Measurements from ENCODE around the gene OPRM1.
"Not testable (repeated sequence)": the region's sequence is repeated elsewhere in the genome, so short reads cannot be mapped to it uniquely, and the experiment has no call there.

Gene OPRM1

DNA sequence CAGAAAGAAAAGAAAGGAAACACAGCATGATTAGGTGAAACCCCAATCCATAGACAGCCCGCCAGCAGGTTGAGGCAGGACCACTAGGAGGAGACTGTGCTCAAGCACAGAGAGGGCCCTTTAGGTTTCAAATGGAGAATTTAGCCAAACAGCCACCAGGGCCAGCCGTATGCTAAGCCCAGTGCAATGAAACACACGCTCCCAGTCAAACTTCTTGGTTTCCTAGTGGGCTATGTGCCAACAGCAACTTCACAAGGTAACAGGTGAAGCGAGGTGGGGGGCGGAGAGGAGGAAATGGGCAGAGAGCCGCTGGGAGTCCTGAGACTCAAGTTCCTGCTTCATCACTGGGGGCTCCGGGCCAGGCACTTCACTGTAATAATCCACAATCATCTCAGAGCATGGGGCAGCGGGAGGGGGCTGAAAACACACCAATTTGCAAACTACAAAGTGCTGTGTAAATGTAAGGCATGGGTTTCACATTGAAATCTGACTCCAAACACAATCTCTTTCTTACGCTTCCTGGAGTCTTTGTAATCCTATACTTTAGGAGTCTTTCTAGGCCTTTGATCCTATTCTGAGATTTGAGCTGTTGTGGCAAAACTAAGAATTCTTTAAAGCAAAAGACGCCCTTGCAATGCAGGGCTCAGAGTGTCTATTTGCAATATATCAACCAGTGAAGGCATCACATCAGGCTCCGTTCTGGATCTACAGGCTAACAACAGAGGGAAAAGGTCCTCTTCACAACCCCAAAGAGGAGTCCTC, 117.3 kb downstream of the OPRM1 start:
- DNase-seq = no peak

DNA sequence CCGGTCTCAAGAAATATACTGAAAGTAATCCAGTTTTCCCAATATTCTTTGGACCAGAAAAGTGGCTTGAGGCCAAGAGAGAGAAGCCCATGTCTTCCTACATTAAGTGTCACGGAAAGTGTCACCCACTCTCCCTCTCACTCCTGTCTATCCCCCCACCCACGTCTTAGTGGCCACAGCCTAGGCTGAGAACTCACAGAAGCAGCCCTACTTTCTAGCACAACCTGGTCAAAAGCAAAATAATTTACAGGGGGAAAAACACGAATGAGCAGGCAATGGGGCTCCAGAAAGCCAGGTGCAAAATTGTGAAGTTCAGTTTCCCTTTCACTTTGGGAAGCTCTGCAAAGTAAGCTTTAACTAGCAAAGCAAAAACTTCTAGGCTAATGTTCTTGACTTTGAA, 118.0 kb downstream of the OPRM1 start:
- DNase-seq = no peak

DNA sequence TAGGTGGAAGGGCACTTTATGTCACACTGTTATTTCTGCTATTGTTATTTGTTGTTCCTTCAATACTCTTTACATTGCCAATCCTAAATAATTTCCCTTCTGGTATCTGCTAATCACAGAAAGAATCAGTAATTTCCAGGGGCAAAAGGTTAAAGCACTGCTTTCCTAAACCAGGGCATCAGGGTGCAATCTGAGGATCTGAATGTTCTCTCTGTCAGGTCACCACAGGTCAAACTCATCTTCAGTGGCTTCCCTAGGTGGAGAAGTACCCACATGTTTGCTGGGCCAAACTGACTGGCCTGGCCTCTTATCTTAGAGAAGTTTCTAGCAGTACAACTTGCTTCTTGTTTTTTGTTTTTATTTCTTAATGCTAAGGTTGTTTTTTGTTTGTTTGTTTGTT, 118.7 kb downstream of the OPRM1 start:
- no peak for DNase-seq

GRCh38 chr6:154159126-154159525, 120.1 kb downstream of the OPRM1 start:
- DNase-seq = no peak

GRCh38 chr6:154161689-154162088, 122.6 kb downstream of the OPRM1 start:
- no peak for DNase-seq

GRCh38 chr6:154164397-154164796, 125.4 kb downstream of the OPRM1 start:
- peak; percentile 1 for DNase-seq

DNA sequence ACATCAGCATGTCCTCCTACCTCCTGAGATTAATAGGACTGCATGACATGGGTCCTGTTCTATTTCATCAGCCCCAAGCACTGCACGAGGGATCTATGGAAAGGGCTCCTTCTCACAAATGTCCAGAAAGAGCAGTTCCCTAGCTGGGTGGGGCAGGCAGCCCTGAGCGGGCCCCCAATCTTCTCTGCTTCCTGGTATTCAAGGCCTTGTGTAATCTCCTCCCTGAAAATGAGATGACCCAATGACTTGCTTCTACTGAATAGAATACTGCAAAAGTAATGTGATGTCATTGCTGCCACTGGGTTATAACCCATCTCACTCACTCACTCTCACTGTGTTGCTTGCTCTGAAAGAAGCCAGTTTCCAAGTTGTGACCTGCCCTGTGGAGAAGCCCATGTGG, 126.4 kb downstream of the OPRM1 start:
- DNase-seq = no peak

GRCh38 chr6:154166140-154166539, 127.1 kb downstream of the OPRM1 start:
- DNase-seq = no peak

GRCh38 chr6:154167126-154167525, 128.1 kb downstream of the OPRM1 start:
- no peak for DNase-seq

DNA sequence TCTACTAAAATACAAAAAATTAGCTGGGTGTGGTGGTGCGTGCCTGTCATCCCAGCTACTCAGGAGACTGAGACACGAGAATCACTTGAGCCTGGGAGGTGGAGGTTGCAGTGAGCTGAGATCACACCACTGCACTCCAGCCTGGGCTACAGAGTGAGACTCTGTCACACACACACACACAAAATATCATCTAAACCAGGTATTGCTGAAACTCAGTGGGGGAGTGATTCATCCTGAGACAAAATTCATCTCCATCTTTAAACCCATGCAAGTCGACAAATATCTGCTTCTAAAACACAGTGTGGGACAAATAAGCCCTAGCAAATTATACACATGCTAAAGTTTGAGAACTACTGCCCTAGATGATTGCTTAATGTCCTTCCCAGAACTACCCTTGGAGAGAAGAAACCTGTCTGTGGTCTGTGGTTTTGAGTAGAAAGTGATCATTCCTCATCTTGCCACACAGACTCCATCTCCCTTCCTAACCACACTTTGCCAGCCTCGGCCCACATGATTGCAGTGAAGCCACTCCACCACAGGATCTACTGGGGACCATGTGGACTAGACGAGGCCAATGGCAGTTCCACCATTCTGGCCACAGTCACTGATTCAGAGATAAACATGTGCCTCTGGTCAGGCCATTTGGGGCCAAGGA, 130.3 kb downstream of the OPRM1 start:
- no peak for DNase-seq

DNA sequence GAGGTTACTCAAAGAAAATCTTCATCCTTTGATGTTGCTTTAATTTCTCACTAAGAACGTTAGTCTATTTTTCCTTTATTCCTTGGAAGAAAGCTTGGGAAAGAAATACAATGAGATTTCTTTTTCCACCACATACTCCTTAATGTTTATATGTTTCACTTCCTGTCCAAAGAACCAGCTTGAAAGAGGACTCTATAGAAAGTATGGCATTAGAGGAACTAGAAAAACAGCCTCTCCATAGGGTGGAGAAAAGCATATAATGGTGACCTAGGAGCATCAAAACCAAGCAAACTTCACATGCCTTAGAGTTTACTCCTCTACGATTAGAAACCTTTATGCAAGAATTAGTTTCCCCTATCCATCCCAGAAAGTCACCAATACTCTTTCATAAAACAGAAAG, 131.1 kb downstream of the OPRM1 start:
- DNase-seq = no peak

- DNase-seq = not testable (repeated sequence)
These were observed 133.4 kb downstream of the OPRM1 start for GRCh38 chr6:154172393-154172792.

DNA sequence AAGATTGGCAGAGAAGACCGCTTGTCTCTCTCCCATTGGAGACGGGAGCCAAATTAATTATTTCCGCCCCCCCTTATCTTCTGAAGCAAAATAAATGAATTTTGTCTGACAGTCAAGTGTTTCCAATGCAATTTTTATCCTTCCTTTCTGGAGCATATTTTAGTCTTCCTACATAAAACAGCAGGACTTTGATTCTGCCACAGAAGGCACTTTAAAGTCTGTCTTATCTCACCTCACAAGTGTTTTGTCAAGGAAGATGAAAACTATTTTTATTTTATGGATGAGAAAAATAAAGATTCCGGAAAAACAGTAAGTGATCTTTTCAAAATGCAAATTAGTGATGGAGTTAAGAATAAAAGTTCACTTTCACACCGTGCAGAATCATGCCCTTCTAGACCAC, 140.4 kb downstream of the OPRM1 start:
- no peak for DNase-seq

- no peak for DNase-seq
These were observed 148.2 kb downstream of the OPRM1 start for GRCh38 chr6:154187203-154187602.

GRCh38 chr6:154187714-154188113, 148.7 kb downstream of the OPRM1 start:
- DNase-seq = no peak

- no peak for DNase-seq
These were observed 157.4 kb downstream of the OPRM1 start for GRCh38 chr6:154196333-154196885.

- DNase-seq = no peak
These were observed 158.3 kb downstream of the OPRM1 start for GRCh38 chr6:154197196-154197860.

GRCh38 chr6:154201688-154202087, 162.6 kb downstream of the OPRM1 start:
- not testable (repeated sequence) for DNase-seq

- no peak for DNase-seq
These were observed 163.3 kb downstream of the OPRM1 start for GRCh38 chr6:154202339-154202738.

DNA sequence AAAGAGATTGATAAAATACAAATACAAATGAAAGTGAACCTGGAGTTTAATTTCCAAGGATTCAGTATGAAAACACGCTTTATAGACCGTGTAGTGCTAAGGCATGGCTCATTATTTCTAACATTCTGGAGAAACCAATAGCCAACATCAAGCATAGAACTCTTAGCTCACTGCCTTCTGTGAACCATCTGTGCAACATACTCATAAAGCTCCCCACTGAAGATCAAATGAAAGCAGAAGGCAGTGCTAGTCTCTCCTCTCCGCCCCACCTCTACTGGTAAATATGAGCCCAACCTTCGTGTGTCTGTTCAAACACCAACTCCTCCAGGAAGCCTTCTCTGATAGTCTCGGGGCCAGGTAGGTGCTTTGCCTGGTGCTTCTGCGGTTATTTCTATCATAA, 163.9 kb downstream of the OPRM1 start:
- no peak for DNase-seq

- DNase-seq = no peak
These were observed 167.1 kb downstream of the OPRM1 start for GRCh38 chr6:154206141-154206540.

GRCh38 chr6:154206996-154207395, 168.0 kb downstream of the OPRM1 start:
- no peak for DNase-seq

DNA sequence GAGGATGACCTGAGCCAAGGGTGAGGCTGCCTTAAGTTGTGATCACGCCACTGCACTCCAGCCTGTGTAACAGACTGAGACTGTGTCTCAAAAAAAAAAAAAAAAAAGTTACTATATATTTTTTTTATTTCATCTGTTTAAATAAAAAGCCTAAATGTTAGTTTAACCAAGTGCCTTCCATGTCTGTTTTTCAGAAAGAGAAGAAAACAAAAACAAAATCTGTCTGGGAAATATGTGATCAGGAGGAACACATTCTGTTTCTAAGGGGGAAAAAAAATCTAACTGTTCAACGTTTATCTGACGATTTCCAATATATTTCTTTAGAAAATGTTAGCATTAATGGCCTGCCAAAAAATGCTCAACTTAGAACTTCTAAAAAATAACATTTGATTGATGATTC, 170.5 kb downstream of the OPRM1 start:
- no peak for DNase-seq

DNA sequence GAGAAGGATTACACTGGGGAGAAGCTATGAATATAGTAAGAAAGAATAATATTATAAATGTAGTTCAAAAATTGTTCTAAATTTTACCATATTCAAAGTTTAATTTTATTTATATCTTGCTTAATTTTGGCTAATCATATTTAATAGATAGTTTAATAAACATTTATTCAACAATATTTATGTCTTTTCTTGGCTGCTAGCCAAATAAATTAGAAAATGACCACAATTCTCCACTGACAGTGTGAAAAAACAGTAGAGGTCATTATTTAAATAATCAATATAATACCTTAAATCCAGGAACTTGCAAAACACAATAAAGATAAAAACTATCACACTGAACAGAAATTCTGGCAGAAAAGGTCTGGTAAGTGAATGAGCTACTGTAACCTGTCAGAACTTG, 171.6 kb downstream of the OPRM1 start:
- no peak for DNase-seq
